HG02938 (cell line): Measurements from ENCODE around the gene ABR.

Source experiments
- ATAC-seq: cut with Tn5 transposase; IDR thresholded peaks from one replicate; pipeline ENCODE4 v1.9.1; 2021; ENCODE audit warnings: mild to moderate bottlenecking, moderate library complexity; ENCODE audit not compliant: unreplicated experiment

ABR gene

DNA sequence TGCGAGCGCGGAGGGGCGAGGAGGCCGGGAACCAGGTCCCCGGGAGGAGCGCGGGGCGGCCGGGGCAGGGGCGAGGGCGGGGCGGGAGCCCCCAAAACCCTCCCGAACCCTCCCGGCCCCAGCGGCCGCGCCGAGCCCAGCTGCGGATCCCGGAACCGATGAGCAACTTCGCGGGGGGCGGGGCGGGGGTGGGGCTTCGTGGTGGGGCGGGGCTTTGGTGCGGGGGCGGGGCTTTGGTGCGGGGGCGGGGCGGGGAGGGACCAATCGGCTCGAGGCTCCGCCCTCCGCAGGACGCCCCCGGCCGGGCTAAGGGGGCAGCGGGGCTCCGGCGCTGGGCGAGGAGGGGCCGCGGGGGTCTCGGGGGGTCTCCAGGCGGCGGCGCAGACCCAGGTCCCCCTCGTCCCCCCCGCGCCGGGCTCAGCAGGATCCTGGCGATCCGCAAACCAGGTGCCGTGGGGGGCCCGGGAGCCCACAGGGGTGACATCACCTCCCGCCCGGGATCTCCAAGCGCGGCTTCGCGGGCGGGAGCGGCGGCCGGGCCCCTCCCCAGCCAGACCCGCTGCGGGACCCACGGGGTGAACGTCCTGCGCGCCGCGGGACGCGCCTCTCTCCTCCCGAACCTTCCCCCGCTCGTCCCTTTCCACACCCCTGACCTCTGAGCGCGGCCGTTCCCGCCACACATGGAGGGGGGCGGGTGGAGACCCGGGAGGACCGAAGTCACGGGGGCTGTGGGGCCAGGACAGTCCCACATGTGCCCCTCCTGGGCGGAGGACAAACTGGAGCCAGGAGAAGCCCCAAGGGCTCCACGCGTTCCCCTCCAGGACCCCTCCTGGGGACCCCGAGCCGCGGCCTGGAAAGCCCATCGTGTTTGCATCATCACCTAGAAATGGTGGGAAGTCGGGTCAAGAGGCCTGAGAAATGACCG is at the start of gene ABR:
Gene ABR, minus strand, starts transcription at position 164 of the 925 bp plus-strand sequence. CDS start 254 bp downstream, outside the sequence.
- ATAC-seq, result no peak

DNA sequence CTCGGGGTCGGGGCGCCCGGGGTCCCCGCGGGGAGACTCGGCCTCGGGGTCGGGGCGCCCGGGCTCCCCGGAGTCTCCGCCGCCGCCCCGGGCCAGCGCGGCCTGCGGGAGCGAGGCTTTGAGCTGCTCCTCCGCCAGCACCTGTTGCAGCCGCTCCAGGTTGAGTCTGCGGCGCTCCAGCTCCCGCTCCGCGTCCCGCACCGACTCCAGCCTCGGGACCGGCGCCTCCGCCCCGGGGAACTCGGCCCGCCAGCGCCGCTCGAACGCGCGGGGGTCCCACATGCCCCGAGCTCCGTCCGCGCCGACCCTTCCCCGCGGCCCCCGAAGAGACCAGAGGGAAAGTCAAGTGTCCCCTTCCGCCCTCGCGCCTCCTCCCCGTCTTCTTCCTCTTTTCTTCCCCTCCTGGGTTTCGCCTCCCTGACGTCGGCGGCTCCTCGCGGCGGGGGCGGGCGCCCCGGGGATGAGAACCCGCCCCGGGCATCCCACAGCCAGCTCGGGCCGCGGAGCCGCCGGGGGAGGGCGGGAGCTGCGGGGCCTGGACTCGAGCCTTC is 49.6 kb upstream of the ABR start:
- ATAC-seq, result no peak

DNA sequence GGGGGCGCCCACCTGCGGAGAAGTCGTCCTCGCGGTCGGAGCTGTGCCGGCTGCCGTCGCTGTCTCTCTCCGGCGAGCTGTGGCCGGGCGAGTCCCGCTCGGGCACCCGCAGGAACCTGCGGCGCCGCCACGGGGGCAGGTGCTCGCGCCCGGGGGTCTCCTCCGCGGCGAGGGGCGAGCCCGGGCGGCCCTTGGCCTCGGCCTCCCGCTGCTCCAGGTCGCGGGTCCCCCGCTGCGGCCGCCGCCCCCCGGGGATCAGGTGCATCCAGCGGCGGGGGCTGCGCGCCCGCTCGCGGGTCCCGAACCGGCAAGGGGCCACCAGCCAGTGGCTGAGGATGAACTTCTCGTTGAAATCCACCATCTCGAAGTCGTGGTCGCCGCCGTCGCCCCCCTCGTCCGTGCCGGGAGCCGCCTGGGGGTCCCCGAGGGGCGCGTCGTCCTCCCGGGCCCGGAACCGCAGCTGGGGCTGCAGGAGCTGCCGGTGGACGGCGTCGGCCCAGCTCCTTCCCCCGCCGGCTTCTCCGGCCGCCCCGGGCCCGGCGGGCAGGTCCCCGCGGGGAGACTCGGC is 49.1 kb upstream of the ABR start:
- ATAC-seq, result no peak

DNA sequence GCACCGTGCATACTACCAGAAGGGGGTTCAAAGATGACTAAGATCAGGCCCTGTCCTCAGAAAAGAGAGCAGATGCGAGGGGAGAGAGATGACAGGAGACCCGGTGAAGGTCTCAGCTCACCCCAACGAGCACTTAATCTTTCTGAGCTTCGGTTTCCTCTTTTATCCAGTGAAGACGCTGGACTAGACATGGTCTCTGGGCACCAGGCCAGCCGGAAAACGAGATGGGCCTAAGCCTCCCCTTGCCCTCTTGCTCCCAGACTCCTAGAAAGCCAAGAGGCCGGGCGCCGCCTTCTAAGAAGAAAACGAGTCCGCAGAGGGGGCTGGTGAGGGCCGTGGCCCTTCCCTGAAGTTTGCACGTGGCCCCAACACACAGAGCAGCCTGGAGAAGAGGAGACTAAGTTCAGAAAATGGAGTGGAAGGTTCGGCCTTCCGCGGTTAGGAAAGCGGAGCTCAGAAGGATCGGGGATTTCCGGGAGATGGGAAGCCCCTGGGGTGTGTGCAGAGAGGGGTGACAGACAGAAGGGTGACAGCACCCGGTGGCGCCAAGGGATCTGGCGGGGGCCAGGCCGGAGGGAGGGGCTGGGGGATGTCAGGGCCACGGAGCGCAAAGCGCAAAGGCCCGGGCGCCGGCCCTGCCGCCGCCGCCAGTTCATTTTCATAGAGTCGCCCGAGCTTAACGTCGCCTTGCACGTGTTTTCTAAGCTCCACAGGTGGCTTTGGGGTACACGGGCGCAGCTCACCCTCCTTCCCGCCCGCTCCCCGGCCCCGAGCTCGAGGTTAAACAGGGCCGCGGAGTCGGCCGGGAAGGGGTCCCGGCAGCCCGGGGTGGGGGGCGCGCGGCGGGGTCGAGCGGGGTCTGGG is 48.4 kb upstream of the ABR start:
- no peak for ATAC-seq

DNA sequence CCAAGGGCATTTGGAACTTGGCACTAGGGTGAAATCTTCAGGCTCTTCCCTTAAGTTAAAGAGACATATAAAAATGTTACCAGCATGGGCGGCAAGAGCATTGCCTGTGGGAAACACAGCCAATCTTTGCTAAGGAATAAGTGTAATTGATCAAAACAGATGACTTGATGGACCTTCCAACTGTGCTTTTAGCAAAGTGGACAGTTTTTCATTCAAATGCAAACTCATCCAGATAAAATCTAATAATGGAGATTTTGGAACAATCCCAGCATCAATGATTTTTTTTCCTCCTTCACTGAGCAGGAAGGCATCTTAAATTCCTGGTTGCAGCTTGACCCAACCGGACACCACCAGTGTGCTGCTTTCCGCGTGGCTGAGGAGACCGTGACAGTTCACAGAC is 47.6 kb upstream of the ABR start:
- no peak for ATAC-seq

DNA sequence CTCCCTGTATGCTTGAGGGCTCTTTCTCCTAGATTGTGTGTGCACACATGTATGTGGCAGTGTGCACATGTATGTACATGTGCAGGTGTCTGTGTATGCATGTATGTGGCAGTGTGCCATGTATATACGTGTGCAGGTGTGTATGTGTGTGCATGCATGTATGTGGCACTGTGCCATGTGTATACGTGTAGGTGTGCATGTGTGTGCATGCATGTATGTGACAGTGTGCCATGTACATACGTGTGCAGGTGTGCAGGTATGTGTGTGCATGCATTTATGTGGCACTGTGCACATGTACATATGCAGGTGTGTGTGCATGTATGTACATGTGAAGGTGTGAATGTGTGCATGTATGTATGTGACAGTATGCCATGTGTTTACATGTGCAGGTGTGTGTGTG is 46.5 kb upstream of the ABR start:
- ATAC-seq, result no peak

DNA sequence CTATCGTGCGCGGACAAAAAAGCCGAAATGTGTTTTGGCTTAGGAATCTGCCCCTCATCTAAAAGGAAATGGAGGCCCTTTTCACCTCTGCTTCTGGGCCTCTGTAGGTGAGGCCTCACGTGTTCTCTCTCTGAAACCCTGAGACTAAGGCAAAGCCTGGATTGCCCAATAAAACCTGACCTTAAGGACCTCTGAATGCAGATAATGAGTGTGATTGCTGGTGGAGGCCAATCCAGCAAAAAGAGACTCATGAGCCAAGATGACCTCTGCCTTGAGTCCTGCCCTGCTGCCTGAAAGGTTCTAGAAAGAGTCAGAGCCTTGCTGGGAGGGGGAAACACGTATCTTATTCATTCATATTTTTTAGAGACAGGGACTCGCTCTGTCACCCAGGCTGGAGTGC is 44.5 kb upstream of the ABR start:
- ATAC-seq, result no peak

DNA sequence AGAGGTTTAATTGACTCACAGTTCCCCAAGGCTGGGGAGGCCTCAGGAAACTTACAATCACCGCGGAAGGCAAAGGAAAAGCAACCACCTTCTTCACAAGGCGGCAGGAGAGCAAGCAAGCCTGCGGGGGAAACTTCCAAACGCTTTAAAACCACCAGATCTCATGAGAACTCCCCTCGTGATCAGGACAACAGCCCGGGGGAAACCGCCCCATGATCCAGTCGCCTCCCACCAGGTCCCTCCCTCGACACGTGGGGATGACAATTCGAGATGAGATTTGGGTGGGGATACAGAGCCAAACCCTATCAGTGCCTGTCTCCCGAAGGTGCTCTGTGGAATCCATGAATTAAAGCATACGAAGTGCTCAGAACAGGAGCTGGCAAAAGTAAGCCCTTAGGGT is 43.9 kb upstream of the ABR start:
- ATAC-seq, result no peak

DNA sequence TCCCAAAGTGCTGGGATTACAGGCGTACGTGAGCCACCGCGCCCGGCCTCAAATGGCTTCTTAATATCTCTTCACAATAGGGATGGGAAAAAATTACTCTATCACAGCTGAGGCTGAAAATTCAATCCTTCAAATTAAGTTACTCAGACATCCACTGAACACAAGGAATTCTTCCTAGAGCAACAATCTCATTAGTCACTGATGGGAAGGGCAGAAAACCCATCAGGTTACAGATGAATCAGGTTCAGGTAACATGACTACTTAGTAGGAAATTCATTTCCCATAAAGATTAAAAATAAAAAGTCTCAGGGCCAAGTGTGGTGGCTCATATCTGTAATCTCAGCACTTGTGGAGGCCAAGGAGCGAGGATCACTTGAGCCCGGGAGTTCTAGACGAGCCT is 42.5 kb upstream of the ABR start:
- ATAC-seq, result no peak

DNA sequence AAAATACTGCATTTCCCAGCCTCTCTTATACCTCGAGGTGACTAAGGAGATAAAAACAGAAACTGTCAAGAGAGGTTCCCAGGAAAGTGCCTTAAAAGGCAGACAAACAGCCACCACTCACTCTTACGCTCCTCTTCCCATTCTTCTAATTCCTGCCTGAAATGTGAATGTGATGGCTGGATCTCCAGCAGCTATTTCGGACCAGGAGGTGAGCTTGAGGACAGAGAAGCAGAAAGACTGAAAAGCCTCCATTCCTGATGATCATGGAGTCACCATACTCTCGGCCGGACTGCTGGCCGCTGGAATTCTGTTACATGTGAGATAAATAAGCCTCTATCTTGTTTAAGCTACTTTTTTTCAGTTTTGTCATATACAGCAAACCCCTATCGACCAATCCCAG is 41.4 kb upstream of the ABR start:
- no peak for ATAC-seq

DNA sequence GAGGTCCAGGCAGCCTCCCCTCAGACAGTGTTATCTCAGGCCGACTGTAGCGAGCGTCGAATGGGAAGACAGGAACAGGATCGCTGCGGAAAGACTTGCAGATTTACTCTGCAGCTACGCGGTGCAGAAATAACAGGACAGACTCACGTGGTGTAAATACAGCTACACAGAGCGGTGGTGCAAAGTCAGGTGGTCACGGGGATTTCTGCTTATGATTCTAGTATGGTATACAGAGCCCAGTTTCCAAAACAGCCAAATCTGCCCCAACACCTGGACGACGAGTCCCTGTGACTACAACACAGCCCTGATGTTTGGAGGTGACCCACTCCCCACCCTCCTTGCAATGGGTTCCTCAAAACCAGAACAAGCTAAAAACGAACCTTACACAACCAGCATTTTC is 40.6 kb upstream of the ABR start:
- no peak for ATAC-seq

DNA sequence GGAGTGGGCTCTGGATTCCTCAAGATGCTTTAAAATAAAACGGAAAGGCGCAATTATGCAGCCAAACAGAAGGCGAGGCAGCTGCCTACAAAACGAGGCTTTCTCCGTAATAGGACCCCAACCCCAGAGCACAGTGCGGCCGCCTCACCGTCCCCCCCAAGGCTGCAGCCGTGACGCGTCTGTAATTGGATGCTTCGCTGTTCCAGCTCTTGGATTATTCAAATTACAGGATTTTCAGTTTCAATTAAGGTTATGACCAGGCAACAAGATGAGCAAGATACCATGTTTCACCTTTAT is 37.3 kb upstream of the ABR start:
- ATAC-seq, result no peak

DNA sequence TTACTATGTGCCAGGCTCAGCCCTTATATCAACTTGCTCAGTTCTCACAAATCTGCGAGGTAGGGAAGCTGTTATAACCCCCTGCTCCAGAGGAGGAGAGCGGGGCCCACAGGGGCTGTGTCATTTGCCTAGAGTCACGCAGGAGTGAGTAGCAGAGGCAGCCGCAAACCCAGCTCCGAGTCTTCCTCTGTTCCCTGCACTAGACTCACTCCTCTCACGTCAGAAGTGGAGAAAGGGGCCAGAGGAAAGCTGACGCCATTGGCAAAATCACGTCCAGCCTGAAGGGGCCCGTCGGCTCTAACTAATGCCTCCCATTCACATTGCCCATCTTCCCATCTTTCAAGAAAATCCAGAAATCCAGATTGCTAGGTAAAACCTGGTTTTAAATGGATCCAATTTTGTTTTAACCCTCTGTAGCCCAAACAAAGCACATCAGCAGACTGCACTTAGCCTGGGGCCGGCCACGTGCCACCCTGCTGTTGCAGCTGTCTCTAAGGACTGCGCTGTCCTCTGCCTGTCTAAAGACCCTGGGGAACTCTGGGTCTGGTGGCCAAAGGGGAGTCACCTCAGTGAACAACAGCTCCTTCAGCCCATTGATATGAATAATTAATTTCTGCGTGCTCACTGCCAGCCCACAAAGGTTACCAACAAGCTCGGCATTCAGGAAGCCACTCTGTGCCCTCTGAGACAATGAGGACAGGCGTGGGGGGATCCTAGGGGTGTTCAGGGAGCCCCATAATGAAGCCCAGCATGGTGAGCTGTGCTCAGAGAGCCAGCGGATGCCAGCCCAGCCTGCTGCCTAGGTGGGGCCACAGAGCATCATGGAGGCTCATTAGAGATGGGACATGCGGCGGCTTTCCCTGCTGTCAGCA is 36.7 kb upstream of the ABR start:
- ATAC-seq, result no peak

DNA sequence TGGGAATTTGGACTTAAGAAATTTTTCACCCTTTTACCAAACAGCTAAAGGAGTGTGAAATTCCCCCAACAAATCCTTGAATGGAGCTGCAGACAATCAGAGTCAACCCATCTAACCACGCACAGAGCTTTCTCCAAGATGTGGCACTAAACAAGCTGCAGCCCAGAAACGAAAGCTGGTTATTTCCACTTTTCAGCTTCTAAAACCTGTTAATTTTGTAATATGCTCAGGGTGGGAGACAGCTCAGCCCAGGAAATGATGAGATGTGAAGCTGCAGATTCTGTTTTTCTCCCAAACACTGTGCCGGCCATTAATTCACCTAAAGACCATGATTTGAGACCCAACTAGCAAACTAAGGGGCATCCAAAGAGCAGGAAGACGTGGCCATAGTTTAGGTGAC is 33.2 kb upstream of the ABR start:
- ATAC-seq, result no peak

DNA sequence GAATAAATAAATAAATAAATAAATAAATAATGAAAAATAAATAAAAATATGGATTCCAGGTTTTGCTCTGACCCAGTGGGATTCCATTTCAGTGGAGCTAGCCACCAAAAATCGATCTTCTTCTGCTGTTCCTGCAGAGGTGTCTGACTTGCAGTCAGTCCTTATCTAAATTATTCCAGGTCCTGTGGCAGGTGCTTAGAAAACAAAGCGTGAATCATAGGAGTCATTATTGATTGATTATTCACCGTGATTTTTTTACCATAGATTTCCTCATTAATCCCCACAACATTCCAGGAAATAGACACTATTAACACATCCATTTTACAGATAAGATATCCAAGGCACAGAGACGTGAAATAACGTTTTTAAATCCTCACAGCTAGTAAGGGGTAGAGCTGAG is 31.5 kb upstream of the ABR start:
- no peak for ATAC-seq

DNA sequence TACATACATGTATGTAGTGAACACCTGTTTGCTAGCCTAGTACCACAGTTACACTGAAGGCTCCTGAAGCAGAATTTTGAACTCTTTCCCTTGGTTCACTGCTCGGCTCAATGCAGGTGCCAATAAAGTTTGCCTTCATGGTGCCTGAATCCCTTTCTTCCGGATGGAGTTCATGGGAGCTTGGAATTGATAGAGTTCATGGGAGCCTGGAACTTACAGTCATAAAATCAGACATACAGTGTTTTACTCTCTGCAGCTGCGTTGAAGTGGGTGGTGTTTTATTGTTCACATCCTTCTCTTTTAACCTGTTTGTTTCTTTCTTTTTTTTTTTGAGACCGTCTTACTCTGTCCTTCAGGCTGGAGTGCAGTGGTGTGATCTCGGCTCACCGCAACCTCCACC is 29.2 kb upstream of the ABR start:
- no peak for ATAC-seq

DNA sequence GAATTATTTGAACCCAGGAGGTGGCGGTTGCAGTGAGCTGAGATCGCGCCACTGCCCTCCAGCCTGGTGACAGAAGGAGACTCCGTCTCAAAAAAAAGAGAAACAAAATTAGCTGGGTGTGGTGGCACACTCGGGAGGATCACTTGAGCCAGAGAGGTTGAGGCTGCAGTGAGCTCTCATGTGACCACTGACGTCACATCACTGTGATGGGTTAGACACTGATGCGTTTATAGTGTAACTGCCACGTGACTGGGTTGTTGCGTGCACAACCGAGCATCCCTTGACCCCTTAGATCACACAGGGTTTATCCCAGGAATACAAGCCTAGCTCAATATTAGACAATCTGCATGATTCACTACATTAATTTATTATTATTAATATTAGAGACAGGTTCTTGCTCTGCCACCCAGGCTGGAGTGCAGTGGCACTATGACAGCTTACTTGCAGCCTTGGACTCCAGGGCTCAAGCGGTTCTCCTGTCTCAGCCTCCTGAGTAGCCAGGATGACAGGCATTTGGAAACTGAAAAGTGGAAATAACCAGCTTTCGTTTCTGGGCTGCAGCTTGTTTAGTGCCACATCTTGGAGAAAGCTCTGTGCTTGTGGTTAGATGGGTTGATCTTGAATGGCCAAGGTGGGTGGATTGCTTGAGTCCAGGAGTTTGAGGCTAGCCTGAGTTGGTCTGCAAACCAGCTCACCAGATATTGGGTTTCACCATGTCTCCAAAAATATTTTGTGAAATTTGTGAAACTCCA is 26.4 kb upstream of the ABR start:
- no peak for ATAC-seq

DNA sequence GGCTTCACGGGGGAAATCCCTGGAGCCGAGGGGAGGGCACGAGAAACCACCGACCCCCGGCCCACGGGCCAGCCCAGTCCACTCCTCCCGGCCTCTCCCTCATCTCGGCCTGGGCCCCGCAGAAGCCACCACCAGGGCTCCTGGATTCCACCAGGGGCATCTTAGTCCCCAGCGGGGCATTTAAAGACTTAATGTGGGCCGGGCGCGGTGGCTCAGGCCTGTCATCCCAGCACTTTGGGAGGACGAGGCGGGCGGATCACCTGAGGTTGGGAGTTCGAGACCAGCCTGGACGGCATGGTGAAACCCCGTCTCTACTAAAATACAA is 24.1 kb upstream of the ABR start:
- ATAC-seq, result no peak

DNA sequence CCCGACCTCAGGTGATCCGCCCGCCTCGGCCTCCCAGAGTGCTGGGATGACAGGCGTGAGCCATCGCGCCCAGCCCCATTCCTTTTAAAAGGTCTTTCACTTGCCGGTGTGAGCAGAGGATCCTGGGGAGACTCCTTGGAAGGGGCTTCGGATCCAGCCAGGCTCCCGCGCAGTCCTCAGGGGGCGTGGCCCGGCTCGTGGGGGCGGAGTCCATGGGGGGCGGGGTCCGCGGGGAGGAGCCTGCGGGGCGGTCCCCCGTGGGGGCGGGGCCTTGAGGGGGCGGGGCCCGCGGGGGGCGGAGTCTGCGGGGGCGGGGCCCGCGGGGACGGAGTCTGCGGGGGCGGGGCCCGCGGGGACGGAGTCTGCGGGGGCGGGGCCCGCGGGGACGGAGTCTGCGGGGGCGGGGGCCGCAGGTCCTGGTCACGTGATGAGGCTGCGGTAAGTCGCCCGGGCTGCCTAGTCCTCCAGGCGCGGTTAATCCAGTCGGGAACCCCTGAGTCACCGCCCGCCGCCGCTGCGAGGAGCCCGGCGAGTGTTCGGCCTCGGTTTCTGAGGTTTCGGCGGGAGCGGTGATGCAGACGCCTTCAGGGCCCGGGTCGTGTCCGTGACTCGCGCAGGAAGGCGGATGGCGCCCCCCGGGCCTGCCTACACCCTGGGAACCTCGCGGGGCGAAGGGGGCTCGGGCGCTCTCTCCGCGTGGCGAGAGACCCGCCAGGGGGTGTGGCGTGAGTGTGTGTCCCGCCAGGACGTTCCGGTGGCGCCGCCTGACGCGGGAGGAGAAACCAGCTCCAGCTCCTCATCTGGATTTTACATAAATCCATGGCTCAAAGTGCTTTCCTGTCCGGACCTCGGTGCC is 23.6 kb upstream of the ABR start:
- ATAC-seq, result no peak
